ENCODE measurements around the gene SASH3.
"Not testable (repeated sequence)": the region's sequence is repeated elsewhere in the genome, so short reads cannot be mapped to it uniquely, and the experiment has no call there.

GRCh38 chrX:129742759-129743152, 37.0 kb upstream of the SASH3 start:
- TF ChIP-seq CTCF (optimal IDR thresholded peaks at IDR 0.05 in 1 of 3, IDR thresholded peaks at IDR 0.05 in 1 of 3, conservative IDR thresholded peaks at IDR 0.05 in 1 of 3; ENCODE audit: extremely low read depth in 1 of 3, insufficient read depth in 2 of 3, low read length in 3 of 3); EZH2 (IDR thresholded peaks at IDR 0.05; ENCODE audit: low read length): not testable (repeated sequence)
